Measurements from ENCODE around the gene MYOG.

The MYOG gene

GRCh38 chr1:203072002-203072602, 13.7 kb downstream of the MYOG start:
- no peak for DNase-seq (ENCODE audit: low read depth)

- DNase-seq (ENCODE audit: low read depth): no peak
These were observed 16.6 kb downstream of the MYOG start for GRCh38 chr1:203069030-203069747.

- DNase-seq (ENCODE audit: low read depth): no peak
These were observed 18.8 kb downstream of the MYOG start for GRCh38 chr1:203066965-203067364.

- DNase-seq (ENCODE audit: low read depth): no peak
These were observed 19.8 kb downstream of the MYOG start for GRCh38 chr1:203065986-203066385.

- DNase-seq (ENCODE audit: low read depth): no peak
These were observed 20.6 kb downstream of the MYOG start for GRCh38 chr1:203065191-203065590.

- DNase-seq (ENCODE audit: low read depth): no peak
These were observed 22.5 kb downstream of the MYOG start for GRCh38 chr1:203063287-203063686.

GRCh38 chr1:203060115-203060514, 25.7 kb downstream of the MYOG start:
- no peak for DNase-seq (ENCODE audit: low read depth)

GRCh38 chr1:203059485-203059884, 26.3 kb downstream of the MYOG start:
- no peak for DNase-seq (ENCODE audit: low read depth)

GRCh38 chr1:203058676-203058935, 27.2 kb downstream of the MYOG start:
- DNase-seq (ENCODE audit: low read depth): no peak

- DNase-seq (ENCODE audit: low read depth): no peak
These were observed 27.7 kb downstream of the MYOG start for GRCh38 chr1:203057911-203058675.

GRCh38 chr1:203056516-203056915, 29.3 kb downstream of the MYOG start:
- DNase-seq (ENCODE audit: low read depth): no peak

GRCh38 chr1:203056012-203056411, 29.8 kb downstream of the MYOG start:
- no peak for DNase-seq (ENCODE audit: low read depth)

GRCh38 chr1:203055161-203055799, 30.5 kb downstream of the MYOG start:
- DNase-seq (ENCODE audit: low read depth): no peak

GRCh38 chr1:203054642-203055041, 31.2 kb downstream of the MYOG start:
- no peak for DNase-seq (ENCODE audit: low read depth)

- no peak for DNase-seq (ENCODE audit: low read depth)
These were observed 31.6 kb downstream of the MYOG start for GRCh38 chr1:203054184-203054583.

- no peak for DNase-seq (ENCODE audit: low read depth)
These were observed 33.2 kb downstream of the MYOG start for GRCh38 chr1:203052601-203053000.

GRCh38 chr1:203051841-203052324, 33.9 kb downstream of the MYOG start:
- DNase-seq (ENCODE audit: low read depth): no peak

- DNase-seq (ENCODE audit: low read depth): no peak
These were observed 35.0 kb downstream of the MYOG start for GRCh38 chr1:203050826-203051225.

GRCh38 chr1:203049576-203050180, 36.1 kb downstream of the MYOG start:
- no peak for DNase-seq (ENCODE audit: low read depth)

GRCh38 chr1:203049077-203049476, 36.7 kb downstream of the MYOG start:
- no peak for DNase-seq (ENCODE audit: low read depth)

GRCh38 chr1:203048555-203049051, 37.2 kb downstream of the MYOG start:
- no peak for DNase-seq (ENCODE audit: low read depth)

GRCh38 chr1:203048086-203048485, 37.7 kb downstream of the MYOG start:
- no peak for DNase-seq (ENCODE audit: low read depth)
